Neural progenitor cell (in vitro differentiated cells): Measurements from ENCODE around the gene SMYD3. TPM values are rescaled to one million over a fixed set of nuclear protein-coding genes. Genes with fewer than 3 reads are reported as not detected.

Experiments
- DNase-seq: peaks from one replicate; pipeline ENCODE4 v3.0.0-alpha.2; 2016; ENCODE audit warnings: low spot score
- H2AFZ ChIP-seq: fragments of 200-600 bp; sonication (generic); replicated peaks from 2 replicates; pipeline ENCODE4 v1.6.1; 2016; ENCODE audit warnings: antibody characterized with exemption
- H3F3A ChIP-seq: fragments of 200-600 bp; sonication (generic); 2 replicates; pipeline ENCODE4 v1.6.1; 2016; ENCODE audit warnings: antibody characterized with exemption, low read depth
- H3K27ac ChIP-seq: fragments of 200-600 bp; sonication (generic); 2 replicates; pipeline ENCODE4 v1.5.1; 2016; ENCODE audit warnings: mild to moderate bottlenecking
- H3K27me3 ChIP-seq: fragments of 200-600 bp; sonication (generic); 2 replicates; pipeline ENCODE4 v1.6.1; 2016; ENCODE audit warnings: mild to moderate bottlenecking, moderate library complexity
- H3K36me3 ChIP-seq: fragments of 200-600 bp; sonication (generic); 2 replicates; pipeline ENCODE4 v1.5.1; 2016
- H3K4me1 ChIP-seq: fragments of 200-600 bp; sonication (generic); 2 replicates; pipeline ENCODE4 v1.6.1; 2016; ENCODE audit warnings: mixed run types
- H3K4me2 ChIP-seq: fragments of 200-600 bp; sonication (generic); 2 replicates; pipeline ENCODE4 v1.6.1; 2016
- H3K4me3 ChIP-seq: fragments of 200-600 bp; sonication (generic); 2 replicates; pipeline ENCODE4 v1.5.1; 2016
- H3K79me2 ChIP-seq: fragments of 200-600 bp; sonication (generic); 2 replicates; pipeline ENCODE4 v1.6.1; 2016; ENCODE audit warnings: low read depth
- H3K9ac ChIP-seq: fragments of 200-600 bp; sonication (generic); 2 replicates; pipeline ENCODE4 v1.6.1; 2016
- H3K9me3 ChIP-seq: fragments of 200-600 bp; sonication (generic); 2 replicates; pipeline ENCODE4 v1.5.1; 2016; ENCODE audit warnings: low read depth
- H4K20me1 ChIP-seq: fragments of 200-600 bp; sonication (generic); 2 replicates; pipeline ENCODE4 v1.6.1; 2016; ENCODE audit warnings: low read depth
- H3K27ac Mint-ChIP-seq: 3 replicates; pipeline ENCODE4 v1.8.0; 2021; ENCODE audit warnings: mixed read lengths
- H3K27me3 Mint-ChIP-seq: 2 replicates; pipeline ENCODE4 v1.8.0; 2022; ENCODE audit warnings: low read depth, mild to moderate bottlenecking, inconsistent platforms, moderate library complexity, mixed read lengths; ENCODE audit not compliant: insufficient read depth
- H3K36me3 Mint-ChIP-seq: 3 replicates; pipeline ENCODE4 v1.8.0; 2021; ENCODE audit warnings: mixed read lengths
- H3K4me1 Mint-ChIP-seq: 3 replicates; pipeline ENCODE4 v1.8.0; 2021; ENCODE audit warnings: mixed read lengths
- H3K4me3 Mint-ChIP-seq: 3 replicates; pipeline ENCODE4 v1.8.0; 2021; ENCODE audit warnings: mild to moderate bottlenecking, moderate library complexity, mixed read lengths
- H3K9me3 Mint-ChIP-seq: 3 replicates; pipeline ENCODE4 v1.8.0; 2020; ENCODE audit warnings: mixed read lengths
- EZH2 ChIP-seq: fragments of 200-600 bp; sonication (generic); IDR thresholded peaks from 2 replicates; pipeline ENCODE4 v1.6.1; 2017; ENCODE audit warnings: antibody characterized with exemption, mild to moderate bottlenecking, moderate library complexity
- EZH2phosphoT487 ChIP-seq: fragments of 200-600 bp; sonication (generic); IDR thresholded peaks from 2 replicates; pipeline ENCODE4 v1.6.1; 2017; ENCODE audit warnings: antibody characterized with exemption
- total RNA-seq: library from RNA; depleted of rRNA; stranded (reverse); fragments of >200 nt; gene quantifications from 2 replicates; pipeline ENCODE4 v1.2.3, GENCODE V29; 2015; ENCODE audit warnings: low replicate concordance
- TF ChIP-seq, protein P1 (sequence below): fragments of 200-600 bp; sonication (generic); IDR thresholded peaks from 2 replicates; pipeline ENCODE4 v1.5.1; 2017; ENCODE audit warnings: antibody characterized with exemption, mild to moderate bottlenecking

The SMYD3 gene
- total RNA-seq, 1 donor from 2014 or later: 43.2 TPM

DNA sequence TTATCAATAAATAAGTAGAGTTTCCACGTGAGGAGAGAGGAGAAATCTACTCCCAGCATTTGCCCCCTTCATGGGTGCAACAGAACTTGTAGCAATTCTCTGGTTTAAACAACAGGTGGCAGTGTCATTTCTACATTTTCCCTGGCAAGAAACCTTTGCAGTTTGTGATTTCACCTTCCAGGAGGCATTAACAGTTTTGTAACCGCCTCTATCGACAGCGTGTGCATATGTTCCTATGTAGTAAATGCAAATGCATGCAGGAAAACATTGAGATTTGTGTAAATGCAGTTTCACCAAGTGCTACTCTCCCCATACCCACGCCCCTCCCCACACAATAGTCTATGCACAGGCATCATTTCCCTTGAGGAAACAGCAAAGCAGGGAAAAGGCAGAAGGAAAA, 494.7 kb downstream of the SMYD3 start:
- Histone ChIP-seq H3K4me2 (no peak overlapping the region), H3K27ac (no peak overlapping the region), H3K4me3 (no peak overlapping the region), H3K9me3 (no peaks in the 10 kb centered on the region), H3K36me3 (no peaks in the 10 kb centered on the region), H2AFZ (no peak overlapping the region), H3K27me3 (no peaks in the 10 kb centered on the region), H3K79me2 (no peaks in the 10 kb centered on the region), H3K4me1 (no peaks in the 10 kb centered on the region), H4K20me1 (no peaks in the 10 kb centered on the region), H3F3A (no peaks in the 10 kb centered on the region), H3K9ac (no peak overlapping the region)
- H3K27me3 Mint-ChIP-seq: no peaks in the 10 kb centered on the region
- H3K4me1 Mint-ChIP-seq: peaks cover 6% of the 10 kb centered on the region
- no peak overlapping the region for H3K4me3 Mint-ChIP-seq
- TF ChIP-seq, protein P1, sequence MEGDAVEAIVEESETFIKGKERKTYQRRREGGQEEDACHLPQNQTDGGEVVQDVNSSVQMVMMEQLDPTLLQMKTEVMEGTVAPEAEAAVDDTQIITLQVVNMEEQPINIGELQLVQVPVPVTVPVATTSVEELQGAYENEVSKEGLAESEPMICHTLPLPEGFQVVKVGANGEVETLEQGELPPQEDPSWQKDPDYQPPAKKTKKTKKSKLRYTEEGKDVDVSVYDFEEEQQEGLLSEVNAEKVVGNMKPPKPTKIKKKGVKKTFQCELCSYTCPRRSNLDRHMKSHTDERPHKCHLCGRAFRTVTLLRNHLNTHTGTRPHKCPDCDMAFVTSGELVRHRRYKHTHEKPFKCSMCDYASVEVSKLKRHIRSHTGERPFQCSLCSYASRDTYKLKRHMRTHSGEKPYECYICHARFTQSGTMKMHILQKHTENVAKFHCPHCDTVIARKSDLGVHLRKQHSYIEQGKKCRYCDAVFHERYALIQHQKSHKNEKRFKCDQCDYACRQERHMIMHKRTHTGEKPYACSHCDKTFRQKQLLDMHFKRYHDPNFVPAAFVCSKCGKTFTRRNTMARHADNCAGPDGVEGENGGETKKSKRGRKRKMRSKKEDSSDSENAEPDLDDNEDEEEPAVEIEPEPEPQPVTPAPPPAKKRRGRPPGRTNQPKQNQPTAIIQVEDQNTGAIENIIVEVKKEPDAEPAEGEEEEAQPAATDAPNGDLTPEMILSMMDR: peak; percentile 71
- TF ChIP-seq EZH2: no peak
- no peaks in the 10 kb centered on the region for H3K36me3 Mint-ChIP-seq
- H3K27ac Mint-ChIP-seq: no peak overlapping the region
- peak; percentile 54 for DNase-seq
- H3K9me3 Mint-ChIP-seq: no peaks in the 10 kb centered on the region

DNA sequence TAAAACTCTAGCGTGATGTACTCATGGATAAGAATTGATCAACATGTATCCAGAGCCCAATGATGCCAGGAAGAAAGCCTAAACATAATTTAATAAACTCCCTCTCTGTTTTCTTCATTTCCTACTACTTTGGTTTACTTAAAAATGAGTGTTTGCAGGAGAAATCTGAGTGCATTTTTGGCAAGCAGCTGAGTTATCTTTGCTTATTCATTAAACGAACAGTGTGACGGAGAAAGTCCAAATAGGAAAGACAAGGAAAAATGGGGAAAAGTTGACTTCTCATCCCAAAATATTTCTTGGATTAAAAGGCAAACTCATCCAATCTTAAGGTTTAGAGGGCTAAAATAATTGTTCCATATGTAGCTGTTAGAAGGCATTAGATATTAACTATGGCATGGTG, 496.7 kb downstream of the SMYD3 start:
- H3K4me3 ChIP-seq: no peak overlapping the region
- H3K9me3 ChIP-seq: no peaks in the 10 kb centered on the region
- Mint-ChIP-seq H3K27ac (no peak overlapping the region), H3K27me3 (no peaks in the 10 kb centered on the region), H3K4me3 (no peak overlapping the region), H3K36me3 (no peaks in the 10 kb centered on the region), H3K4me1 (peaks cover 15% of the 10 kb centered on the region), H3K9me3 (no peaks in the 10 kb centered on the region)
- no peak for DNase-seq
- no peaks in the 10 kb centered on the region for H4K20me1 ChIP-seq
- no peak overlapping the region for H3K27ac ChIP-seq
- H3K4me2 ChIP-seq: no peak overlapping the region
- no peaks in the 10 kb centered on the region for H3K36me3 ChIP-seq
- H2AFZ ChIP-seq: no peak overlapping the region
- H3K79me2 ChIP-seq: no peaks in the 10 kb centered on the region
- no peak for TF ChIP-seq EZH2
- TF ChIP-seq, protein P1: no peak
- TF ChIP-seq EZH2phosphoT487: no peak
- no peaks in the 10 kb centered on the region for H3K27me3 ChIP-seq
- no peaks in the 10 kb centered on the region for H3F3A ChIP-seq
- H3K9ac ChIP-seq: no peak overlapping the region
- no peaks in the 10 kb centered on the region for H3K4me1 ChIP-seq

DNA sequence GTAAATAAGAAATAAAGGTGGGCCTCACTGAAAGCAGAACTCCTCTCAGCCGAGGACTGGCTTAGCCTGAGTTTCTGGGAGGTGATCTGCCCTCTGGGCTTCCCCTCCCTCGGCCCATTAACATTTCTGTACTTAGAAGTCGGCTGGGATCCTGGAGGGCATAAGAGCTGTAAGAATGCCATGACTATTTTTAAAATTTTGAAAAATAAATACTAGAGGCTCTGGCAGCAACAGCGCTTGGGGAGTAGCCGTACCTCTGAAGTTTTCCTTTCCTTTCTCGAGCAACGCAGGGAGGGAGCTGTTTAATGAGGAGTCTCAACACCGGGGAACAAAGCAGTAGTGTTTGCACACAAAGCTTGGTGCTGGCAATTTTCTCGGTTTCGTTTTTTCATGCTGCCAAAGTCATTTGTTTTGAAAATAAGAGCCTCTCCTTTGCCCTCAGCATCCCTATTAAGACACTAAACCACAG, 498.7 kb downstream of the SMYD3 start:
- peaks cover 15% of the 10 kb centered on the region for H3K4me1 Mint-ChIP-seq
- TF ChIP-seq EZH2 (no peak), EZH2phosphoT487 (no peak)
- TF ChIP-seq, protein P1: no peak

More for the DNA sequence above, 498.7 kb downstream of the SMYD3 start:
- no peak overlapping the region for H3K27ac Mint-ChIP-seq
- Histone ChIP-seq H3K36me3 (no peaks in the 10 kb centered on the region), H3K4me3 (no peak overlapping the region), H3K27me3 (no peaks in the 10 kb centered on the region), H3K4me1 (no peaks in the 10 kb centered on the region), H3F3A (no peaks in the 10 kb centered on the region), H3K4me2 (no peak overlapping the region), H3K79me2 (no peaks in the 10 kb centered on the region), H3K27ac (no peak overlapping the region), H4K20me1 (no peaks in the 10 kb centered on the region), H2AFZ (no peak overlapping the region), H3K9ac (no peak overlapping the region), H3K9me3 (no peaks in the 10 kb centered on the region)
- no peaks in the 10 kb centered on the region for H3K27me3 Mint-ChIP-seq
- no peaks in the 10 kb centered on the region for H3K36me3 Mint-ChIP-seq
- H3K4me3 Mint-ChIP-seq: no peak overlapping the region
- no peak for DNase-seq
- H3K9me3 Mint-ChIP-seq: no peaks in the 10 kb centered on the region
